CD4-positive, alpha-beta T cell treated with Interferon gamma for 1 hour (primary cell): Measurements from ENCODE around the gene SCGB3A1.
A peak's percentile ranks its signal among the peaks of the same experiment; 100 is the strongest.

Experiments
- DNase-seq: peaks from one replicate; pipeline ENCODE4 v3.0.0-alpha.2; 2020

Gene SCGB3A1

GRCh38 chr5:180625125-180625790 lies 34.0 kb upstream of the SCGB3A1 start:
- no peak for DNase-seq

- DNase-seq, result no peak
Measured at GRCh38 chr5:180624587-180624986, 33.3 kb upstream of the SCGB3A1 start.

GRCh38 chr5:180623844-180624243 lies 32.5 kb upstream of the SCGB3A1 start:
- no peak for DNase-seq

GRCh38 chr5:180623411-180623834 lies 32.1 kb upstream of the SCGB3A1 start:
- no peak for DNase-seq

- no peak for DNase-seq
Measured at GRCh38 chr5:180622910-180623309, 31.6 kb upstream of the SCGB3A1 start.

GRCh38 chr5:180621311-180621710 lies 30.0 kb upstream of the SCGB3A1 start:
- DNase-seq, result no peak

GRCh38 chr5:180620014-180620413 lies 28.7 kb upstream of the SCGB3A1 start:
- no peak for DNase-seq

GRCh38 chr5:180619563-180619915 lies 28.2 kb upstream of the SCGB3A1 start:
- DNase-seq, result no peak

GRCh38 chr5:180618829-180619562 lies 27.7 kb upstream of the SCGB3A1 start:
- DNase-seq, result no peak

GRCh38 chr5:180618487-180618828 lies 27.2 kb upstream of the SCGB3A1 start:
- no peak for DNase-seq

GRCh38 chr5:180613814-180614188 lies 22.5 kb upstream of the SCGB3A1 start:
- DNase-seq, result no peak

GRCh38 chr5:180613188-180613813 lies 22.0 kb upstream of the SCGB3A1 start:
- no peak for DNase-seq

GRCh38 chr5:180612683-180613082 lies 21.4 kb upstream of the SCGB3A1 start:
- DNase-seq, result no peak

GRCh38 chr5:180611140-180611850 lies 20.0 kb upstream of the SCGB3A1 start:
- no peak for DNase-seq

- DNase-seq, result no peak
Measured at GRCh38 chr5:180609817-180610550, 18.7 kb upstream of the SCGB3A1 start.

GRCh38 chr5:180609386-180609785 lies 18.1 kb upstream of the SCGB3A1 start:
- DNase-seq, result no peak

GRCh38 chr5:180608572-180609310 lies 17.4 kb upstream of the SCGB3A1 start:
- no peak for DNase-seq

GRCh38 chr5:180607861-180608571 lies 16.7 kb upstream of the SCGB3A1 start:
- no peak for DNase-seq

- DNase-seq, result no peak
Measured at GRCh38 chr5:180606215-180606785, 15.0 kb upstream of the SCGB3A1 start.

GRCh38 chr5:180605554-180606214 lies 14.4 kb upstream of the SCGB3A1 start:
- peak; percentile 28 for DNase-seq

- no peak for DNase-seq
Measured at GRCh38 chr5:180604271-180604670, 13.0 kb upstream of the SCGB3A1 start.
